Karpas-422 (cell line): Measurements from ENCODE around the gene CCDC124. TPM values are rescaled to one million over a fixed set of nuclear protein-coding genes. Genes with fewer than 3 reads are reported as not detected.

Experiments used
- DNase-seq: peaks from one replicate; pipeline ENCODE4 v3.0.0-alpha.2; 2015
- H2AFZ ChIP-seq: fragments of 200-600 bp; sonication (generic); 2 replicates; pipeline ENCODE4 v1.6.1; 2014; ENCODE audit warnings: antibody characterized with exemption, low read length, mixed read lengths
- H3K27ac ChIP-seq: fragments of 200-600 bp; sonication (generic); 2 replicates; pipeline ENCODE4 v1.5.1; 2014; ENCODE audit warnings: mild to moderate bottlenecking, low read length, moderate library complexity
- H3K27me3 ChIP-seq: fragments of 200-600 bp; sonication (generic); 2 replicates; pipeline ENCODE4 v1.6.1; 2014; ENCODE audit warnings: low read length, mixed read lengths
- H3K36me3 ChIP-seq: fragments of 200-600 bp; sonication (generic); 2 replicates; pipeline ENCODE4 v1.6.1; 2014; ENCODE audit warnings: low read length, mixed read lengths; ENCODE audit not compliant: insufficient read depth
- H3K4me1 ChIP-seq: fragments of 200-600 bp; sonication (generic); 2 replicates; pipeline ENCODE4 v1.6.1; 2014; ENCODE audit warnings: mild to moderate bottlenecking, low read length, mixed read lengths
- H3K4me2 ChIP-seq: fragments of 200-600 bp; sonication (generic); 2 replicates; pipeline ENCODE4 v1.6.1; 2014; ENCODE audit warnings: low read length, low read depth, mild to moderate bottlenecking; ENCODE audit not compliant: poor library complexity, severe bottlenecking
- H3K4me3 ChIP-seq: fragments of 200-600 bp; sonication (generic); 2 replicates; pipeline ENCODE4 v1.5.1; 2014; ENCODE audit warnings: mild to moderate bottlenecking, antibody characterized with exemption, low read length, mixed read lengths
- H3K79me2 ChIP-seq: fragments of 200-600 bp; sonication (generic); 2 replicates; pipeline ENCODE4 v1.6.1; 2014; ENCODE audit warnings: mild to moderate bottlenecking, low read length, mixed read lengths
- H3K9ac ChIP-seq: fragments of 200-600 bp; sonication (generic); 2 replicates; pipeline ENCODE4 v1.6.0; 2014; ENCODE audit warnings: low read length
- H3K9me2 ChIP-seq: fragments of 200-600 bp; sonication (generic), shearing (Covaris generic); replicated peaks from 2 replicates; pipeline ENCODE4 v1.6.0; 2014; ENCODE audit warnings: mild to moderate bottlenecking, low read length, moderate library complexity; ENCODE audit not compliant: insufficient read depth
- H3K9me3 ChIP-seq: fragments of 300-700, 200-600 bp; sonication (generic); 2 replicates; pipeline ENCODE4 v1.6.1; 2014; ENCODE audit warnings: low read length, mixed read lengths
- H4K20me1 ChIP-seq: fragments of 200-600 bp; sonication (generic); 2 replicates; pipeline ENCODE4 v1.6.1; 2014; ENCODE audit warnings: mild to moderate bottlenecking, antibody characterized with exemption, low read length, low read depth; ENCODE audit not compliant: insufficient read depth
- total RNA-seq: library from RNA; depleted of rRNA; stranded (reverse); fragments of >200 nt; shearing (Covaris generic); gene quantifications from 2 replicates; pipeline ENCODE4 v1.2.3, GENCODE V29; 2014; ENCODE audit warnings: low replicate concordance

Gene CCDC124
- total RNA-seq, 1 experiment from 2014 or later = 13.9 TPM

- H3K9ac ChIP-seq = peak overlapping the region; percentile 39
- H3K9me3 ChIP-seq = no peaks in the 10 kb centered on the region
- no peaks in the 10 kb centered on the region for H4K20me1 ChIP-seq
- H3K27me3 ChIP-seq = no peaks in the 10 kb centered on the region
- DNase-seq = no peak
- peak overlapping the region; percentile 63; the same call in 1 of the 2 replicates for H3K4me3 ChIP-seq
- peak overlapping the region; percentile 63 for H3K4me2 ChIP-seq
- peaks cover 42% of the 10 kb centered on the region for H3K4me1 ChIP-seq
- H3K9me2 ChIP-seq = no peaks in the 10 kb centered on the region
- H3K79me2 ChIP-seq = no peaks in the 10 kb centered on the region
- no peak overlapping the region for H2AFZ ChIP-seq
- H3K36me3 ChIP-seq = no peaks in the 10 kb centered on the region
- H3K27ac ChIP-seq = no peak overlapping the region
These were observed 16.4 kb downstream of the CCDC124 start for GRCh38 chr19:17948931-17949930.

- Histone ChIP-seq H2AFZ (peak overlapping the region; percentile 31; the same call in 1 of the 2 replicates), H3K79me2 (no peaks in the 10 kb centered on the region), H3K9me3 (no peaks in the 10 kb centered on the region), H3K4me2 (peak overlapping the region; percentile 63), H3K4me3 (peak overlapping the region; percentile 55; the same call in 1 of the 2 replicates), H3K36me3 (no peaks in the 10 kb centered on the region), H3K27ac (no peak overlapping the region), H3K27me3 (no peaks in the 10 kb centered on the region), H3K4me1 (peaks cover 42% of the 10 kb centered on the region), H3K9me2 (no peaks in the 10 kb centered on the region), H3K9ac (peak overlapping the region; percentile 39), H4K20me1 (no peaks in the 10 kb centered on the region)
- DNase-seq = no peak
These were observed 17.1 kb downstream of the CCDC124 start for GRCh38 chr19:17949956-17950309.

- no peaks in the 10 kb centered on the region for H3K79me2 ChIP-seq
- peak overlapping the region; percentile 55; the same call in 1 of the 2 replicates for H3K4me3 ChIP-seq
- DNase-seq = no peak
- H3K27ac ChIP-seq = no peak overlapping the region
- peak overlapping the region; percentile 39 for H3K9ac ChIP-seq
- H3K36me3 ChIP-seq = no peaks in the 10 kb centered on the region
- peak overlapping the region; percentile 63 for H3K4me2 ChIP-seq
- peaks cover 42% of the 10 kb centered on the region for H3K4me1 ChIP-seq
- H3K9me3 ChIP-seq = no peaks in the 10 kb centered on the region
- H4K20me1 ChIP-seq = no peaks in the 10 kb centered on the region
- peak overlapping the region; percentile 31; the same call in 1 of the 2 replicates for H2AFZ ChIP-seq
- no peaks in the 10 kb centered on the region for H3K27me3 ChIP-seq
- H3K9me2 ChIP-seq = no peaks in the 10 kb centered on the region
These were observed 17.7 kb downstream of the CCDC124 start for GRCh38 chr19:17950310-17951156.

GRCh38 chr19:17951157-17951989 lies 18.6 kb downstream of the CCDC124 start:
- no peaks in the 10 kb centered on the region for H3K27me3 ChIP-seq
- H2AFZ ChIP-seq = no peak overlapping the region
- H3K36me3 ChIP-seq = no peaks in the 10 kb centered on the region
- no peaks in the 10 kb centered on the region for H3K9me2 ChIP-seq
- H3K79me2 ChIP-seq = no peaks in the 10 kb centered on the region
- no peak overlapping the region for H3K27ac ChIP-seq
- no peaks in the 10 kb centered on the region for H4K20me1 ChIP-seq
- H3K4me1 ChIP-seq = peaks cover 37% of the 10 kb centered on the region
- H3K9me3 ChIP-seq = no peaks in the 10 kb centered on the region
- H3K9ac ChIP-seq = no peak overlapping the region
- H3K4me3 ChIP-seq = no peak overlapping the region; the same call in 1 of the 2 replicates
- DNase-seq = no peak
- H3K4me2 ChIP-seq = peak overlapping the region; percentile 63

GRCh38 chr19:17951990-17952976 lies 19.5 kb downstream of the CCDC124 start:
- Histone ChIP-seq H3K4me3 (no peak overlapping the region), H3K9ac (no peak overlapping the region), H3K9me3 (no peaks in the 10 kb centered on the region), H3K27ac (no peak overlapping the region), H2AFZ (no peak overlapping the region), H3K9me2 (no peaks in the 10 kb centered on the region), H3K4me2 (no peak overlapping the region), H3K27me3 (no peaks in the 10 kb centered on the region), H3K4me1 (peaks cover 32% of the 10 kb centered on the region), H3K79me2 (no peaks in the 10 kb centered on the region), H3K36me3 (no peaks in the 10 kb centered on the region), H4K20me1 (no peaks in the 10 kb centered on the region)
- no peak for DNase-seq

GRCh38 chr19:17953316-17953801 lies 20.5 kb downstream of the CCDC124 start:
- no peaks in the 10 kb centered on the region for H3K36me3 ChIP-seq
- H3K9ac ChIP-seq = no peak overlapping the region
- H2AFZ ChIP-seq = no peak overlapping the region
- H3K9me2 ChIP-seq = no peaks in the 10 kb centered on the region
- H3K4me2 ChIP-seq = no peak overlapping the region
- DNase-seq = no peak
- no peaks in the 10 kb centered on the region for H3K27me3 ChIP-seq
- no peaks in the 10 kb centered on the region for H4K20me1 ChIP-seq
- H3K9me3 ChIP-seq = no peaks in the 10 kb centered on the region
- no peak overlapping the region for H3K4me3 ChIP-seq
- no peak overlapping the region for H3K27ac ChIP-seq
- peaks cover 30% of the 10 kb centered on the region for H3K4me1 ChIP-seq
- no peaks in the 10 kb centered on the region for H3K79me2 ChIP-seq

GRCh38 chr19:17953869-17954268 lies 21.1 kb downstream of the CCDC124 start:
- H2AFZ ChIP-seq = no peak overlapping the region
- no peaks in the 10 kb centered on the region for H4K20me1 ChIP-seq
- H3K27ac ChIP-seq = no peak overlapping the region
- no peaks in the 10 kb centered on the region for H3K27me3 ChIP-seq
- no peak overlapping the region for H3K9ac ChIP-seq
- H3K4me2 ChIP-seq = no peak overlapping the region
- no peak overlapping the region for H3K4me3 ChIP-seq
- no peaks in the 10 kb centered on the region for H3K9me2 ChIP-seq
- H3K79me2 ChIP-seq = no peaks in the 10 kb centered on the region
- peaks cover 26% of the 10 kb centered on the region for H3K4me1 ChIP-seq
- H3K36me3 ChIP-seq = no peaks in the 10 kb centered on the region
- no peaks in the 10 kb centered on the region for H3K9me3 ChIP-seq
- DNase-seq = no peak
